ENCODE data around the gene ATG10. TPM values are rescaled to one million over a fixed set of nuclear protein-coding genes. Genes with fewer than 3 reads are reported as not detected.

ATG10 gene
- total RNA-seq, 1 donor from 2014 or later = 6.4 TPM

DNA sequence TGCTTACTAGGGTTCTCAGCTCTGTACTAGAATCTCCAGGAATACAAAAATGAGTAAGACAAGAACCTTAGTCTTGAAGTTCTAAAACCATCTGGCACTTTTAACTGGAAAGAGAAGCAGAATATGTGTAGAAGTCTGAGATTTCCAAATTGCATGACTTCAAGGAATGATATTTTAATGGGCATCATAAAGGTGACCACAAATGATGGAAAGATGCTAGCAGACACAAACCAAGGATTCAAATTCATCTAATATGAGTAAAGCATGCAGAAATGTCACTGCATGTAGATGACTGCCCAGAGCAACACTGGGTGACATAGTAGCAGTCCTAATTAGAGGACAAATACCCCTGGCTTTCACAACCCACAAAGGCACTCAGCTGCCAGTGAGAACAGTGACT lies 189.1 kb downstream of the ATG10 start:
- no peaks in the 10 kb centered on the region for H3K27me3 ChIP-seq (ENCODE audit: control insufficient read depth, insufficient read depth, low read length)
- H3K4me3 ChIP-seq (ENCODE audit: low read depth, low read length) = no peak overlapping the region
- no peak for DNase-seq (ENCODE audit: low read depth)
- TF ChIP-seq, protein P1, sequence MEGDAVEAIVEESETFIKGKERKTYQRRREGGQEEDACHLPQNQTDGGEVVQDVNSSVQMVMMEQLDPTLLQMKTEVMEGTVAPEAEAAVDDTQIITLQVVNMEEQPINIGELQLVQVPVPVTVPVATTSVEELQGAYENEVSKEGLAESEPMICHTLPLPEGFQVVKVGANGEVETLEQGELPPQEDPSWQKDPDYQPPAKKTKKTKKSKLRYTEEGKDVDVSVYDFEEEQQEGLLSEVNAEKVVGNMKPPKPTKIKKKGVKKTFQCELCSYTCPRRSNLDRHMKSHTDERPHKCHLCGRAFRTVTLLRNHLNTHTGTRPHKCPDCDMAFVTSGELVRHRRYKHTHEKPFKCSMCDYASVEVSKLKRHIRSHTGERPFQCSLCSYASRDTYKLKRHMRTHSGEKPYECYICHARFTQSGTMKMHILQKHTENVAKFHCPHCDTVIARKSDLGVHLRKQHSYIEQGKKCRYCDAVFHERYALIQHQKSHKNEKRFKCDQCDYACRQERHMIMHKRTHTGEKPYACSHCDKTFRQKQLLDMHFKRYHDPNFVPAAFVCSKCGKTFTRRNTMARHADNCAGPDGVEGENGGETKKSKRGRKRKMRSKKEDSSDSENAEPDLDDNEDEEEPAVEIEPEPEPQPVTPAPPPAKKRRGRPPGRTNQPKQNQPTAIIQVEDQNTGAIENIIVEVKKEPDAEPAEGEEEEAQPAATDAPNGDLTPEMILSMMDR (IDR thresholded peaks at IDR 0.05; ENCODE audit: insufficient read depth, low read length, poor library complexity, severe bottlenecking) = no peak
- no peaks in the 10 kb centered on the region for H3K36me3 ChIP-seq (ENCODE audit: control insufficient read depth, insufficient read depth, low read length)

DNA sequence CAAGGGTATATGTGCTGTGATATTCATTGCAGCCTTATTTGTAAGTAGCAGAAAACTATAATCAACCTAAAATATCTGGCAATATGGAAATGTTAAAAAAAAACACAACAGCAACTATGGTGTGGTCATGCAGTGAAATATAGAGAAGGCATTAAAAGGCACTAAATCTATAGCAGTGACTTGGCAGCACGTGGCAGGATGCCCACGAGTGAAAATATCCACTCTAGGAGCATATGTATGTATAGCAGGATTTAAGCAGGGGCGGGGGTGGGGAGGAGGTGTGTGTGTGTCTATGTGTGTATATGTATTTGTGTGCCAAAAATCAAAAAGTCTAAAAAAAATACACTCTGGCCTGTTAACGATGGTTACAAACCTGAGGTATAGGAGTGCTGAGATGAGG lies 190.8 kb downstream of the ATG10 start:
- no peaks in the 10 kb centered on the region for H3K27me3 ChIP-seq (ENCODE audit: control insufficient read depth, insufficient read depth, low read length)
- H3K4me3 ChIP-seq (ENCODE audit: low read depth, low read length) = no peak overlapping the region
- TF ChIP-seq, protein P1 (IDR thresholded peaks at IDR 0.05; ENCODE audit: insufficient read depth, low read length, poor library complexity, severe bottlenecking) = no peak
- DNase-seq (ENCODE audit: low read depth) = no peak
- H3K36me3 ChIP-seq (ENCODE audit: control insufficient read depth, insufficient read depth, low read length) = no peaks in the 10 kb centered on the region

DNA sequence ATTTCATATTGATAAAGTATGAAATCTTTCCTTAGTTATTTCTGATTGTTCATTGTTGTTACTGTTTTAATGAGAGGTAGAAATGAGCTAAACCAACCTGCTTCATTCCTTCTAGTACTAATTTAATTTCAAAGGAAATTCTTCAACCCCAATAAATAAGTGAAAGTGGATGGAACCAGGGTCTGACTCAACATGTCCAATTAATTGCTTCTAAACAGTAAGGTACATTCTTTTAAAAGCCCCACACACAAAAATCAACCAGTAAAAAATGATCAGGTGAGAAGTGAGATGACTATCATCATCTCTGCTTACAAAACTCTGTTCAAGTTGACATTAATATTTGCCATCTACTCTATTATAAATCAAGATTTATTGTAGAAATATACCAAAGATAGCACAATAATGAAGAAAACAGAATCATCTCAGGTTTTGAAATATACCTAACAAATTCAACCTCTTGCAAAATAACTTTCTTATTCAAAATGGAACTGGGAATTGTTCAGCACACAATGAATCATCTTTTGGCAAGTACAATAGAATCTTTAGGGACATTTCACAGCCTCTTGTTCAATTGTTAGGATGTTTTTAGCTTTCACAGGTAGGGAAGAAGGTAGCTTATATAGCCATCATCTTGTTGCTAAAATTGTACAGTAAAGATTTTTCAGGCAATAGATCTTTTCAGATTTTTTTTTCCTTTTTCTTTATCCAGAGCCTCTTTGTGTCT lies 191.8 kb downstream of the ATG10 start:
- no peak for DNase-seq (ENCODE audit: low read depth)
- TF ChIP-seq, protein P1 (IDR thresholded peaks at IDR 0.05; ENCODE audit: insufficient read depth, low read length, poor library complexity, severe bottlenecking) = no peak
- Histone ChIP-seq H3K27me3 (ENCODE audit: control insufficient read depth, insufficient read depth, low read length) (no peaks in the 10 kb centered on the region), H3K4me3 (ENCODE audit: low read depth, low read length) (no peak overlapping the region), H3K36me3 (ENCODE audit: control insufficient read depth, insufficient read depth, low read length) (no peaks in the 10 kb centered on the region)

DNA sequence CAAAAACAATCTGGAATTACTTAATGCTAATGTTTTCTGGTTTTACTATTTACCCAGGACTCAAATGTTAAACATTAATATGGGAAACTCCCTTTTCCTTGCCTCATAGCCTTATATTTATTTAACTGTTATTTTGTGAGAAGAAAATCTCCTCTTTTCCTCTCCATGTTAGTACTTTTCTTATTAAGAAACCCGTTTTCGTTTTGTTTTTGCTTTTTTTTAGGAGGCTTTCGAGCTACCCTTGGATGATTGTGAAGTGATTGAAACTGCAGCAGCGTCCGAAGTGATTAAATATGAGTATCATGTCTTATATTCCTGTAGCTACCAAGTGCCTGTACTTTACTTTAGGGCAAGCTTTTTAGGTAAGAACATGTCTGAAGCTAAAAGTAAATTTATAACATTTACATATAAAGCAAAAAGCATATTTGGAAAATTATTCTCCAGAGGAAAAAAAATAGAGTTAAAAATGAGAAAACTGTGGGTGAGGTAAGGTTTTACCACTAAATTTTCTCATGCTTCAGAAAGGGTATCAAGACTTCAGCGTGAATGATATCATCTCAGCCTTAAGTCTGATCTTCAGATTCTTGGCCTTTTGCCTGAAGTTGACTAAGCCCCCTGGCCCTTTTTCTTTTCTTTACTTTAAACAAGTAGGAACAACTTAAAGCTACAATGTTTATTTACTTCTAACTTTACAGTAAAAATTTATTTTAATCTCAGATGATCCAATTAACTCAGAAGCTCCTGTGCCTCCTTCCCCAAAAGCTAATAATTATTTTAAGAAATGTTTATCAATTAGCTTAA lies 192.6 kb downstream of the ATG10 start:
- peak; percentile 75 for DNase-seq (ENCODE audit: low read depth)

DNA sequence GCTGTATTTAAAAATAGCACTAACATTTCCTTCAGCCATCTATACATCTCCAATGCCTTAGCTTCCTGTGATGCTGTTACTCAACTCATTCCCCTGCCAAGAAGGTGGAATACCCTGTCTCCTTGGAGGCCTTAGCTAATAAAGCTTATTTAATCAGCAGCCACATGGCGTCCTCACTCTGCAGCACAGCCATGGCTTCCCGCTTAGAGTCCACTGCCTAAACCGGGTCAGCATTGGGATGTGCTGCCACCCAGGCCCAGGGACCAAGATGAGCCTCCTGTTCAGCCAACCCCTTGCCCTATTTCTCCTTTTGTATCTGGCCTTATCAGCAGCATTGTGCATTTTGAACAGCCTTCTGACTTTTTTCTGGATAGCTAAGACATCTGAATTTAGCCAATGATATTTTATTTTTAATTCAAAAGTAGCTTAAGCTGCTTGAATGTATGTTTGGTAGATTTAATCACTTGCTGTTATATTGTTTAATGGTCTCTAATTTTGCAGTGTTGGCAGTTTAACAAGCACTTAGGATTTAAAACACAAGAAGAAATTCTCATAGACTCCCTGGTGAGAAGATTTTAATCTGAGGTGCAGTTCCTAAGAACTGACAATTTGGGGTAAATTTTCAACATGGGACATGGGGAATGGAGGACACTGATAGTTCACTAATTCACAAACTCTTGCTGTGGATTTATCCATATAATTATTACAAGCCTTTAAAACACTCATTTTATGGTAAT lies 193.3 kb downstream of the ATG10 start:
- no peaks in the 10 kb centered on the region for H3K36me3 ChIP-seq (ENCODE audit: control insufficient read depth, insufficient read depth, low read length)
- H3K4me3 ChIP-seq (ENCODE audit: low read depth, low read length) = no peak overlapping the region
- no peak for DNase-seq (ENCODE audit: low read depth)
- H3K27me3 ChIP-seq (ENCODE audit: control insufficient read depth, insufficient read depth, low read length) = no peaks in the 10 kb centered on the region
- TF ChIP-seq, protein P1 (IDR thresholded peaks at IDR 0.05; ENCODE audit: insufficient read depth, low read length, poor library complexity, severe bottlenecking) = no peak

More for the DNA sequence above, 192.6 kb downstream of the ATG10 start:
- TF ChIP-seq, protein P1 (IDR thresholded peaks at IDR 0.05; ENCODE audit: insufficient read depth, low read length, poor library complexity, severe bottlenecking) = no peak
- Histone ChIP-seq H3K4me3 (ENCODE audit: low read depth, low read length) (no peak overlapping the region), H3K36me3 (ENCODE audit: control insufficient read depth, insufficient read depth, low read length) (no peaks in the 10 kb centered on the region), H3K27me3 (ENCODE audit: control insufficient read depth, insufficient read depth, low read length) (no peaks in the 10 kb centered on the region)
